Measurements from ENCODE around the gene KIRREL3. TPM values are rescaled to one million over a fixed set of nuclear protein-coding genes. Genes with fewer than 3 reads are reported as not detected.

KIRREL3 gene
- polyA plus RNA-seq, 2 of the 4 experiments (the other 2 are of a cell fraction), result 3.0 to 11.0 TPM

GRCh38 chr11:126800009-126800408, 200.6 kb downstream of the KIRREL3 start:
- no peaks in the 10 kb centered on the region for H3K9me3 ChIP-seq
- FAIRE-seq (no peak), DNase-seq (ENCODE audit: low read depth in 1 of 2, low spot score in 1 of 2) (no peak), ATAC-seq (no peak)
- ChIA-PET POLR2A (no interaction called here), CTCF (interaction anchor here (0.9 to 1.5 kb wide), 2 partner anchors 170 to 190 kb away, joined by 3 to 4 read pairs; no protein-coding TSS in a partner anchor)
- H3K4me1 ChIP-seq, result no peaks in the 10 kb centered on the region
- TF ChIP-seq ZNF302 (CRISPR knock-in tag; IDR thresholded peaks at IDR 0.05) (no peak), BCL3 (IDR thresholded peaks at IDR 0.05) (no peak), HES2 (IDR thresholded peaks at IDR 0.05) (no peak), MAX (IDR thresholded peaks at IDR 0.05) (no peak), CHD4 (IDR thresholded peaks at IDR 0.05; ENCODE audit: borderline replicate concordance) (no peak), ZFP36 (IDR thresholded peaks at IDR 0.05; ENCODE audit: borderline replicate concordance, partially characterized antibody) (no peak), FOXS1 (CRISPR knock-in tag; IDR thresholded peaks at IDR 0.05) (no peak), HDAC2 (IDR thresholded peaks at IDR 0.05) (no peak), ZC3H11A (IDR thresholded peaks at IDR 0.05) (no peak), CHD2 (IDR thresholded peaks at IDR 0.05; ENCODE audit: low read length, partially characterized antibody) (no peak), HMGXB4 (CRISPR knock-in tag; IDR thresholded peaks at IDR 0.05; ENCODE audit: borderline replicate concordance) (no peak), JUN (IDR thresholded peaks at IDR 0.05) (no peak), NFE2L2 (conservative IDR thresholded peaks at IDR 0.05; ENCODE audit: low read length) (no peak)
- H3K4me3 ChIP-seq, result no peak overlapping the region
- H3K4me2 ChIP-seq, result no peak overlapping the region
- H3K27ac ChIP-seq, result no peak overlapping the region
- 88% methylated on average over 1 of the region's 3 CpGs for WGBS (ENCODE audit: missing lambda C conversion rate)

- Histone ChIP-seq H3K9me3 (no peaks in the 10 kb centered on the region), H3K4me1 (no peaks in the 10 kb centered on the region), H3K27ac (no peak overlapping the region), H3K4me2 (no peak overlapping the region), H3K4me3 (no peak overlapping the region)
- ChIA-PET POLR2A (no interaction called here), CTCF (no interaction called here)
- DNase-seq (ENCODE audit: low read depth in 1 of 2, low spot score in 1 of 2) (no peak), FAIRE-seq (no peak), ATAC-seq (no peak)
- TF ChIP-seq NFE2L2 (conservative IDR thresholded peaks at IDR 0.05; ENCODE audit: low read length), result no peak
- TF ChIP-seq HES2 (IDR thresholded peaks at IDR 0.05), result no peak
- 55% methylated on average over 5 of the region's 5 CpGs for WGBS (ENCODE audit: missing lambda C conversion rate)
Observed at GRCh38 chr11:126797457-126798169, 203.0 kb downstream of the KIRREL3 start.

GRCh38 chr11:126793596-126793995, 207.0 kb downstream of the KIRREL3 start:
- Histone ChIP-seq H3K4me3 (no peak overlapping the region), H3K27ac (no peak overlapping the region), H3K9me3 (no peaks in the 10 kb centered on the region), H3K4me2 (no peak overlapping the region), H3K4me1 (peaks cover 3% of the 10 kb centered on the region; the same call in 1 of the 3 replicates)
- ChIA-PET CTCF (interaction anchor here (0.6 kb wide), 1 partner anchor 173 kb away, joined by 4 read pairs; no protein-coding TSS in a partner anchor), POLR2A (no interaction called here)
- ATAC-seq, result no peak
- 82% methylated on average over 6 of the region's 6 CpGs for WGBS (ENCODE audit: missing lambda C conversion rate)
- FAIRE-seq, result no peak
- TF ChIP-seq HOXA7 (CRISPR knock-in tag; IDR thresholded peaks at IDR 0.05) (no peak), JUNB (IDR thresholded peaks at IDR 0.05) (no peak), HOXB5 (CRISPR knock-in tag; IDR thresholded peaks at IDR 0.05) (no peak), EHF (CRISPR knock-in tag; IDR thresholded peaks at IDR 0.05) (no peak)
- DNase-seq (ENCODE audit: low read depth in 1 of 2, low spot score in 1 of 2), result no peak

Data from A549 (cell line).